GM12865 (cell line): ENCODE measurements around the gene IL17B.
"Not testable (repeated sequence)": the region's sequence is repeated elsewhere in the genome, so short reads cannot be mapped to it uniquely, and the experiment has no call there.

Experiments
- DNase-seq: peaks from one replicate; pipeline ENCODE4 v3.0.0; 2010; ENCODE audit warnings: low read depth
- H3K4me3 ChIP-seq: 2 replicates; pipeline ENCODE4 v1.5.1; 2011; ENCODE audit warnings: mild to moderate bottlenecking, low read depth, low read length, control low read depth
- TF ChIP-seq, protein P1 (sequence below): IDR thresholded peaks from 2 replicates; pipeline ENCODE4 v1.5.1; 2011; ENCODE audit warnings: low read length, control low read depth, low read depth, inconsistent platforms; ENCODE audit not compliant: insufficient read depth; ENCODE audit errors: missing control alignments

Gene IL17B

DNA sequence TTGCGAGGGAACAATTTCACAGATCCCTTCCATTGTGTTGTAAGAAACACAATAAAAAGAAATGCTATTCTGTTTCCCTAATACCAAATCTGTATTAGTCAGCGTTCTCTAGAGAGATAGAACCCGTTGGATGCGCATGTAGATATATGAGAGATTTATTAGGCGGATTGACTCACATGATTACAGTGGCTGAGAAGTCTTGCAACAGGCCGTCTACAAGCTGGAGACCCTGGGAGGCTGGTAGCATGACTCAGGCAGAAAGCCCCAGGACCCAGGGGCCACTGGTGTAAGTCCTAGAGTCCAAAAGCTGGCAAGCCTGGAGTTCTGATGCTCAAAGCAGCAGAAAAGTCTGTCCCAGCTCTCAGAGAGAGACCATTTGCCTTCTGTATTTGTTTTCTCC is 18.4 kb upstream of the IL17B start:
- no peak for DNase-seq
- H3K4me3 ChIP-seq: no peak overlapping the region
- TF ChIP-seq, protein P1, sequence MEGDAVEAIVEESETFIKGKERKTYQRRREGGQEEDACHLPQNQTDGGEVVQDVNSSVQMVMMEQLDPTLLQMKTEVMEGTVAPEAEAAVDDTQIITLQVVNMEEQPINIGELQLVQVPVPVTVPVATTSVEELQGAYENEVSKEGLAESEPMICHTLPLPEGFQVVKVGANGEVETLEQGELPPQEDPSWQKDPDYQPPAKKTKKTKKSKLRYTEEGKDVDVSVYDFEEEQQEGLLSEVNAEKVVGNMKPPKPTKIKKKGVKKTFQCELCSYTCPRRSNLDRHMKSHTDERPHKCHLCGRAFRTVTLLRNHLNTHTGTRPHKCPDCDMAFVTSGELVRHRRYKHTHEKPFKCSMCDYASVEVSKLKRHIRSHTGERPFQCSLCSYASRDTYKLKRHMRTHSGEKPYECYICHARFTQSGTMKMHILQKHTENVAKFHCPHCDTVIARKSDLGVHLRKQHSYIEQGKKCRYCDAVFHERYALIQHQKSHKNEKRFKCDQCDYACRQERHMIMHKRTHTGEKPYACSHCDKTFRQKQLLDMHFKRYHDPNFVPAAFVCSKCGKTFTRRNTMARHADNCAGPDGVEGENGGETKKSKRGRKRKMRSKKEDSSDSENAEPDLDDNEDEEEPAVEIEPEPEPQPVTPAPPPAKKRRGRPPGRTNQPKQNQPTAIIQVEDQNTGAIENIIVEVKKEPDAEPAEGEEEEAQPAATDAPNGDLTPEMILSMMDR: no peak

GRCh38 chr5:149394996-149395395 is 15.9 kb upstream of the IL17B start:
- not testable (repeated sequence) for H3K4me3 ChIP-seq, DNase-seq

- TF ChIP-seq, protein P1: no peak
- peak; percentile 25 for DNase-seq
- no peak overlapping the region for H3K4me3 ChIP-seq
These were observed 13.6 kb upstream of the IL17B start for GRCh38 chr5:149392718-149393117.

GRCh38 chr5:149391524-149391923 is 12.4 kb upstream of the IL17B start:
- no peak overlapping the region for H3K4me3 ChIP-seq
- no peak for DNase-seq
- TF ChIP-seq, protein P1: no peak

- not testable (repeated sequence) for DNase-seq, H3K4me3 ChIP-seq
These were observed 12.0 kb upstream of the IL17B start for GRCh38 chr5:149391076-149391475.

DNA sequence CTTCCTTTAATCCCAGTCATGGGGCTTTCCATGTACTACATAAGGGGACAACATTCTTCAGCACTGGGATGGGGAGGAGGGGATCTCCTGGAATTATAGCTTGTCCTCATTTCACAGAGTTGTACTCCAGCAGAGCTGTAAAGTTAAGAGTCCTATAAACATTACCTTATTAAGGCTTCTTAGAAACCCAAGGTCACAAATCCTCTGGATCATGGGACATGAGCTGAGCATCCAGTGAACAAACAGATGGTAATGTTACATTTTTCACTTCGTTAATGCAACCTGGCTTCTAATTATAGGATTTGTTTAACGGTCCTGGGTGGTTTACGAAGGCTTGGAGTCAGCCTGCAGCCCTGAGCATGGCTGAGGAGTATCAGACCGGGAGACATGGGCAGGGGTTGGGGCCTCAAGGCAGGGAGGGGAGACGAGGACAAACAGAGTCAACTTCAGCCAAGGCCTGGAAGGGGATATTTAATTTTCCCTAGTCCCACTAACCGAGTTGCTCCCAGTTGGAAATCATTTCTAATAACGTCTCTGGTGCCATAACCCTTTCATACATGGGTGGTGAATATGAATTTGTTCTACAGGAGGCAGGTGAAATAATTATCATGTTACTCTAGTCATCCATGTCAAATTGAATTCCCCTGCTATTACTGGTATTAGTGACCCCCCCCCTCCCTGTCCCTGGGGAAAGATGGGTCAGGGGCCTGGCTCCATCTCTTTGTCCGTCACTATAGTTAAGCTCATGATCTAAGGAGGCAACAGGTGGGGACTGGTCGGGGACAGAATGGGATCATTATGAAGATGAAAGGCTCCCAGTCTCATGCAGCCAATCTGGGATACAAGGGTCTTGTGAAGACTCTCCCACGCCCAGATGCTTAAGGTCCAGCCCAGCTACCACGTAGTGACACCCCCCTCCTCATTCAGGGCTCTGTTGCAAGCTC is 10.7 kb upstream of the IL17B start:
- no peak for DNase-seq
- TF ChIP-seq, protein P1: no peak
- H3K4me3 ChIP-seq: no peak overlapping the region

- no peak for DNase-seq
- H3K4me3 ChIP-seq: no peak overlapping the region
- TF ChIP-seq, protein P1: no peak
These were observed 9.6 kb upstream of the IL17B start for GRCh38 chr5:149388498-149389190.
